ENCODE results near the gene SPINT1. TPM values are rescaled to one million over a fixed set of nuclear protein-coding genes. Genes with fewer than 3 reads are reported as not detected.

SPINT1 gene
- total and polyA plus RNA-seq, 2 experiments from 2014 or later: 197 to 252 TPM

DNA sequence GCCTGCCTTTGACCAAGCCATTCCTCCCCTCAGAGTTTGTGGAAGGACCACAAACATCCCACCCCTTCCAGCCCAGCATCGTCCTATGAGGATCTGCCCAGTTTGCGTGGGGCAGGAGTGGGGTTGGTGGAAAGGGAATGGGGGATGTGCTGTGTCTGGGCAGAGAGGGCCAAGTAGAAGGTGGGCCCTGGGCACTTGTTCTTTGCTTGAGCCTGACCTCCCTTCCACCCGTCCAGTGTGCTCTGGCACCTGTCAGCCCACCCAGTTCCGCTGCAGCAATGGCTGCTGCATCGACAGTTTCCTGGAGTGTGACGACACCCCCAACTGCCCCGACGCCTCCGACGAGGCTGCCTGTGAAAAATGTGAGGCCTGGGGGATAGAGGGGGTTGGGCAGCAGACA is 10.3 kb downstream of the SPINT1 start:
- H3K4me1 ChIP-seq (ENCODE audit: insufficient read depth): peaks cover 22% of the 10 kb centered on the region
- peaks cover 39% of the 10 kb centered on the region for H3K79me2 ChIP-seq
- no peaks in the 10 kb centered on the region for H3K9me3 ChIP-seq (ENCODE audit: low read depth)
- H3K4me3 ChIP-seq: no peak overlapping the region
- TF ChIP-seq, protein P1, sequence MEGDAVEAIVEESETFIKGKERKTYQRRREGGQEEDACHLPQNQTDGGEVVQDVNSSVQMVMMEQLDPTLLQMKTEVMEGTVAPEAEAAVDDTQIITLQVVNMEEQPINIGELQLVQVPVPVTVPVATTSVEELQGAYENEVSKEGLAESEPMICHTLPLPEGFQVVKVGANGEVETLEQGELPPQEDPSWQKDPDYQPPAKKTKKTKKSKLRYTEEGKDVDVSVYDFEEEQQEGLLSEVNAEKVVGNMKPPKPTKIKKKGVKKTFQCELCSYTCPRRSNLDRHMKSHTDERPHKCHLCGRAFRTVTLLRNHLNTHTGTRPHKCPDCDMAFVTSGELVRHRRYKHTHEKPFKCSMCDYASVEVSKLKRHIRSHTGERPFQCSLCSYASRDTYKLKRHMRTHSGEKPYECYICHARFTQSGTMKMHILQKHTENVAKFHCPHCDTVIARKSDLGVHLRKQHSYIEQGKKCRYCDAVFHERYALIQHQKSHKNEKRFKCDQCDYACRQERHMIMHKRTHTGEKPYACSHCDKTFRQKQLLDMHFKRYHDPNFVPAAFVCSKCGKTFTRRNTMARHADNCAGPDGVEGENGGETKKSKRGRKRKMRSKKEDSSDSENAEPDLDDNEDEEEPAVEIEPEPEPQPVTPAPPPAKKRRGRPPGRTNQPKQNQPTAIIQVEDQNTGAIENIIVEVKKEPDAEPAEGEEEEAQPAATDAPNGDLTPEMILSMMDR (IDR thresholded peaks at IDR 0.05; ENCODE audit: poor library complexity): no peak
- TF ChIP-seq EZH2 (IDR thresholded peaks at IDR 0.05; ENCODE audit: borderline replicate concordance) (no peak), EZH2phosphoT487 (IDR thresholded peaks at IDR 0.05; ENCODE audit: low read depth, severe bottlenecking, unreplicated experiment) (no peak)
- H3K27ac ChIP-seq: no peak overlapping the region
- no peak overlapping the region for H3K4me2 ChIP-seq
- no peak for DNase-seq (ENCODE audit: low spot score)
- WGBS (ENCODE audit: low lambda C conversion rate, missing lambda C conversion rate): 77% methylated on average over 10 of the region's 10 CpGs
- no peaks in the 10 kb centered on the region for H3K27me3 ChIP-seq
- H3K36me3 ChIP-seq (replicated peaks; ENCODE audit: insufficient read depth, low read depth): no peaks in the 10 kb centered on the region
- H2AFZ ChIP-seq: no peak overlapping the region
- no peaks in the 10 kb centered on the region for H4K20me1 ChIP-seq (ENCODE audit: insufficient read depth, poor library complexity, severe bottlenecking)
- H3K9me2 ChIP-seq (replicated peaks; ENCODE audit: insufficient read depth): no peaks in the 10 kb centered on the region

DNA sequence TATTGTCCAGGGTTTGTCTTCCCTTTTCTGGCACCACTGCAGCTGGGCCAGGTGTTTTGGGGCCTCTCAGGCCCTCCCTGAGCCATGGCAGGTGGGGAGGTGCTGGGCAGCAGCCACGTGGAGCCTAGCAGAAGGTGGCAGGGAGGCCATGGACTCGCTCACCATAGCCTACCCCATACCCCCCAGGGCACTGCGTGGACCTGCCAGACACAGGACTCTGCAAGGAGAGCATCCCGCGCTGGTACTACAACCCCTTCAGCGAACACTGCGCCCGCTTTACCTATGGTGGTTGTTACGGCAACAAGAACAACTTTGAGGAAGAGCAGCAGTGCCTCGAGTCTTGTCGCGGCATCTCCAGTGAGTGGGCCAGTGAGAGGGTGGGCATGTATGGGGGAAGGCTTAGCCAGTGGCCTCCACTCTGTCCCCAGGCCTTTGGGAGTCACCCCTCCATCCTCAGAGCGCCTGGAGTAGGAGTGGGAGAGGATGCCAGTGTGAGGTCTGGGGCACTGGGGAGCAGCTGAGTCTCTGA is 11.9 kb downstream of the SPINT1 start:
- H3K9me3 ChIP-seq (ENCODE audit: low read depth): no peaks in the 10 kb centered on the region
- H3K36me3 ChIP-seq (replicated peaks; ENCODE audit: insufficient read depth, low read depth): no peaks in the 10 kb centered on the region
- TF ChIP-seq, protein P1 (IDR thresholded peaks at IDR 0.05; ENCODE audit: poor library complexity): no peak
- TF ChIP-seq EZH2 (IDR thresholded peaks at IDR 0.05; ENCODE audit: borderline replicate concordance) (no peak), EZH2phosphoT487 (IDR thresholded peaks at IDR 0.05; ENCODE audit: low read depth, severe bottlenecking, unreplicated experiment) (no peak)
- no peak overlapping the region for H3K4me2 ChIP-seq
- peaks cover 23% of the 10 kb centered on the region for H3K79me2 ChIP-seq
- H3K9me2 ChIP-seq (replicated peaks; ENCODE audit: insufficient read depth): no peaks in the 10 kb centered on the region
- H4K20me1 ChIP-seq (ENCODE audit: insufficient read depth, poor library complexity, severe bottlenecking): no peaks in the 10 kb centered on the region
- no peak overlapping the region for H3K27ac ChIP-seq
- no peak overlapping the region for H2AFZ ChIP-seq
- no peaks in the 10 kb centered on the region for H3K27me3 ChIP-seq
- H3K4me1 ChIP-seq (ENCODE audit: insufficient read depth): peaks cover 22% of the 10 kb centered on the region
- H3K4me3 ChIP-seq: no peak overlapping the region
- no peak for DNase-seq (ENCODE audit: low spot score)
- 90% methylated on average over 13 of the region's 13 CpGs for WGBS (ENCODE audit: low lambda C conversion rate, missing lambda C conversion rate)

GRCh38 chr15:40856746-40857145 is 12.9 kb downstream of the SPINT1 start:
- H3K27ac ChIP-seq: peak overlapping the region; percentile 95

More at GRCh38 chr15:40856746-40857145, 12.9 kb downstream of the SPINT1 start:
- H3K4me3 ChIP-seq: no peak overlapping the region
- H3K27me3 ChIP-seq: no peaks in the 10 kb centered on the region
- peaks cover 13% of the 10 kb centered on the region for H3K79me2 ChIP-seq
- peaks cover 22% of the 10 kb centered on the region for H3K4me1 ChIP-seq (ENCODE audit: insufficient read depth)
- no peaks in the 10 kb centered on the region for H4K20me1 ChIP-seq (ENCODE audit: insufficient read depth, poor library complexity, severe bottlenecking)
- no peaks in the 10 kb centered on the region for H3K36me3 ChIP-seq (replicated peaks; ENCODE audit: insufficient read depth, low read depth)
- H2AFZ ChIP-seq: no peak overlapping the region
- DNase-seq (ENCODE audit: low spot score): no peak
- H3K9me2 ChIP-seq (replicated peaks; ENCODE audit: insufficient read depth): no peaks in the 10 kb centered on the region
- peak overlapping the region; percentile 56 for H3K4me2 ChIP-seq
- TF ChIP-seq EZH2 (IDR thresholded peaks at IDR 0.05; ENCODE audit: borderline replicate concordance) (no peak), EZH2phosphoT487 (IDR thresholded peaks at IDR 0.05; ENCODE audit: low read depth, severe bottlenecking, unreplicated experiment) (no peak)
- TF ChIP-seq, protein P1 (IDR thresholded peaks at IDR 0.05; ENCODE audit: poor library complexity): no peak
- no peaks in the 10 kb centered on the region for H3K9me3 ChIP-seq (ENCODE audit: low read depth)
- 87% methylated on average over 8 of the region's 8 CpGs for WGBS (ENCODE audit: low lambda C conversion rate, missing lambda C conversion rate)

Measured in hepatocyte (in vitro differentiated cells).